GM19193 (cell line): ENCODE measurements around the gene ATP5ME.

Experiments
- POLR2A ChIP-seq: IDR thresholded peaks from 4 replicates; pipeline ENCODE4 v1.6.1; 2011; ENCODE audit not compliant: insufficient read depth, insufficient read length; ENCODE audit errors: extremely low read depth

The ATP5ME gene

DNA sequence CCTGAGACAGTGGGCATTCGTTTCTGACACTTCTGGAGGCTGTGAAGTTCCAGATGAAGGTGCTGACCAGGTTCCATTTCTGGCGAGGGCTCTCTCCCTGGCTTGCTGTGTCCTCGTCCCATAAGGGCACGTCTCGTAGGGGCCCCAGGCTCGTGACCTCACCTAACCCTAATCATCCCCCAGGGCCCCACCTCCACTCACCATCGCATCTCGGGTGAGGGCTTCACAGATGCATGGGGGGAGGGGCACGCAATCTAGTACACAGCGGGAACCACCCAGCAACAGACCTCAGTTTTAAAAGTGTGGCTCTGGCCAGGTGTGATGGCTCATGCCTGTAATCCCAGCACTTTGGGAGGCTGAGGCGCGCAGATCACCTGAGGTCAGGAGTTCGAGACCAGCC is 26.6 kb downstream of the ATP5ME start:
- no peak for TF ChIP-seq POLR2A

DNA sequence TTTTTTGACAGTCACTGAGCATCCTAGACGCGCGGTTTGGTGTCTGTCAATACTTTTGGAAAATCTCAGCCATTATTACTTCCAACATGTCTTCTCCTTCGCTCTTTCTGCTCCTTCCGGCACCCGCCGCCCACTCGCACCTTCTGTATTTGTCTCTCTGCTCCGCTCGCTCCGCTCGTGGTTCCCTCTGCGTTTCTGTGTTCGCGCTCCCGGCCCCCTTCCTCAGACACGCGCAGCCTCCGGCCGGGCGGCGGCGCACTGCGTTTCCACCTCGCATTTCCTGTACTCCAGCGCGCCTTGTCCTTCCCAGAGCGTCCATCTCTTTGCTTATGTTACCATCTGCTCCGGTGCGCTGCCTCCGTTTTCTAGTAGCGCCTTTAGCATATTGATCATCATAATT is 27.6 kb downstream of the ATP5ME start:
- no peak for TF ChIP-seq POLR2A

DNA sequence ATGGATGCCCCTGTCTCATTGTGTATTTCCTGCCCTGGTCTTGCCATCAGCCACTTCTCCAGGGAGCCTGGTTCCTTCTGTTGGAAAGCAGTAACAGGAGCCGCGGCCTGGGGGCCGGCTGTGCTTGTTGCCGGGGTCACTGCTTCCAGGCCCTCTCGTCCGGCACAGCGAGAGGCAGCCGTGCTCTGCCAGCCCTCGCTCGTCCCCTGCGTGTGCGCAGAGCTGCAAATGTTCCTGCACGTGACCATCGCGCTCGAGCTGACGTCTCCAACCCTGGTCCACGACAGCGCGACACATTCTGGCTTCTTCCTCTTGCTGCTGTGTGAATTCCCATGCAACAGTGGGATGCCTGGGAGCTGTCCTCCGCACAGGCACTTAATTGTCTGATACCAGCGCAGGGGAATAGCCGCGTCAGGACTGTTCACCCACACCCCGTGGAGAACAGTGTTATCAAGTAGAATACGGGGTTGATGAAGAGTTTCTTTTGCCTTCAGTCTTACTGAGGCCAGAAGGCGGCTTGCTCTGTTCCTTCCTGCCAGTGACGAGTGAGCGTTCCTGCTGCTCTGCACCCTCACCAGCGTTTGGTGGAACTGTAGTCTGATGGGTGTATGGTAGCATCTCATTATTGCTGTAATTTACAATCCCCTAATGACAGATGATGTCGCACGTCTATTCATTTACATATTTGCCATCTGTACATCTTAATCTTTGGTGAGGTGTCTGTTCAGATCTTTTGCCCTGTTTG is 36.4 kb downstream of the ATP5ME start:
- TF ChIP-seq POLR2A: no peak

DNA sequence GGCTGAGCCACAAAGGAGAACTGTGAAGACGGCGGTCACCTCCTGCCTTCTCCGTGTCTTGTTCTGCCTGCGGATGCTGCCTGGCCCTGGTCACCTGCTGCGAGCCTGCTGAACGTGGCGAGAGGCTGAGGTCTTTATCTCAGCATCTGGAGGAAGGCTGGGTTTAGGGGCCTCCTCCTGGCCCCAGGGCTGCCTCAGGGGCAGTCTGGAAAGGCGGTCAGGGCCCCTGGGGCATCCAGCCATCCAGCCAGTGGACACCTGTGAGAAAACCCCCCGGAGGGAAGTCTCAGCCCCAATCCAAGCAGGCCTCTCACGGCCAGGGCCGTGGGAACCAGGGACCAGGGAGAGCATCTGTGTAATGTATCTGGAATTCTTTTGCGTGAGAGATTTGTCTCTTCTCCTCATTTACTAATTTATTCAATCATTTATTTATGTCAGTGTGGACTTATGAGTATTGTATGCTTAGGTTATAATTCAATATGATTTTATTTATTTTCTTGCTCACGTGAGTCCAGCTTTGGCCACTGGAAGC is 37.4 kb downstream of the ATP5ME start:
- no peak for TF ChIP-seq POLR2A

DNA sequence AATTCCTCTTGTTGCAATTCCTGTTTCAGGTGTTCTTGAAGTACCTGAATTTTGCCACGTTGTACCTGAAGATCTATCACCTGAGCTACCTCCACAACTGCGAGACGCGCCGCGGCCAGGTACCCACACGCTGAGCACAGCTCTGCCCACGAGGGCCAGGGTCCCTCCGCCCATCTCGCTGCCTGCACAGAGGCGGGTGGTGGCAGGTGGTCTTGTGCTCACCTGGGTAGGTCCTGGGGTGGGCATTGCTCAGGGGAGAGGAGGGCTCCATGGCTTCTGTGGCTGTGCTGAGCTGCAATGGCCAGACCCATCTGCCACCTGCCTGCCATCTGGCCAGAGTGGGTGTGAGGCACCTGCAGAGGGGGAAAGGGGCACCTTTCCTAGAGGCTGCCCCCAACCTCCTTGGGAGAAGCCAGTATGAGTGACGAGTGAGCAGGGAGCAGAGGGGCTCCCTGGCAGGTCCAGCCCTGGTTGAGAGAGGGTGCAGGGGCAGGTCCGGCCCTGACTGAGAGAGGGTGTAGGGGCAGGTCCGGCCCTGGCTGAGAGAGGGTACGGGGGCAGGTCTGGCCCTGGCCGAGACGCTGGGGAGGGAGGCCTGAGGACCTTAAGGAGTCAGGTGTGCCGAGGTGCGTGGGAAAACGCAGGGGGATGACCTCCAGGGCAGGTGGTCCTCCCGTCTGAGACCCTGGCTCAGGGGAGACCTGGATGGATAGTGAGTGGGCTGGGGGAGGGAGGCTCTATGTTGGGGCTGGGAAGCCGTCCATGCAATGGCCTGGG is 38.0 kb downstream of the ATP5ME start:
- TF ChIP-seq POLR2A: no peak

DNA sequence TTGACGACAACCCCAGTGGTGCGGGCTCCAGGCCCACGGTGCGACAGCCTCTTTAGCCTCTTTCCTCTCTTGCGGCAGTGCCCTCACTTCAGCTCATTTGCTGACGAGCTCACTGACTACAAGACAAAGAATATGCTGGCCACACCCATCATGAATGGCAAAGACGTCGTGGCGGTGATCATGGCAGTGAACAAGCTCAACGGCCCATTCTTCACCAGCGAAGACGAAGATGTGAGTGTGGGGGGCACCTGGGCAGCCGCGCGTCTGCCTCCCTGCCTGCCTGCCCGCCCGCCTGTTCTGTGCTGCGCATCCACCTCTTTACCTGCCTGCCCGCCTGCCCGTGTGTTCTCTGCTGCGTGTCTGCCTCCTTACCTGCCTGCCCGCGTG is 39.5 kb downstream of the ATP5ME start:
- TF ChIP-seq POLR2A: no peak

DNA sequence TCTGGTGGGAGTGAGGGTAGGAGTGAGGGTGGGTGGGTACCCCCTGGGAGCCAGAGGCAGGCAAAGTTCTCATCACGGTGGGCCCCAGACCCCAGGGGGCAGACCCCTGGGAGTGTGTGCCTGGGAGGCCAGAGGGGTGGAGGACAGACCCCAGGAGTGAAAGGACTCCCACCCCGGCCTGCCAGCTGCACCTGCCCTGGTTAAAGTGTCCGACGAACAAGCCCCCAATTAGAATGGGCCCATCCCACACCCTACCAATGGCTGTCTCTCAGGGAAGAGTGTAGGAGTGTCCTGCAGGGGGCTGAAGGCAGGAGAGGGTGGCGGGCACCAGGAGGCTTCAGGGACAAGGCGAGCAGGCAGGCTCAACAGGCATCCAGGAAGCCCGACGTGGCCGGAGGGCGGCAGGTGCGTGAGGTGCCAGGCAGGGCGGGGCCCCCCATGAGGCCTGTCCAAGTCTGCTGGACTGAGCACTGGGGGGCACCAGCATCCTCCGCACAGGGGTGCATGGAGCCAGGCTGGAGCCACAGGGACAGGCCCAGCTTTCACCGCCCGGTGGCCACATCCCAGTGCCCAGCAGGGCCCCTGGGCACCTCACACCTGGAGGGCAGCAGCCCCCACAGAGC is 40.0 kb downstream of the ATP5ME start:
- TF ChIP-seq POLR2A: no peak

DNA sequence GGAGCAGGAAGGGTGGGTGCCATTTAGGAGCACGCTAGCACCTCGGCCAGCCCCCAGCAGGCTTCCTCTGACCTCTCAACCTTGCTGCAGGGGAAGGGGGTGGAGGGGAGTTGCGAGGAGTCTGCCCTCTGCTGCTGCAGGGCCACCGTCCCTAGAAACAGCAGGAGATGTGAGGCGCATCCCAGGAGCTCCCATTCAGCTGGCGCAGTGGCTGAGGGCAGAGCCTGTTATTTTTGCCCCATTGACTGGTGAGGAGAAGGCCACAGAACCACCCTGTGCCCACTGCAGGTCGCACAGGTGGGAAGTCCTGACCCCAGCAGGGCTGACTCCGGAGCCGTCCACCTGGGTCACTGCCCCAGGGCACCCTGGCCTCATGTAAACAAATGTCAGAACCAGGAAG is 40.7 kb downstream of the ATP5ME start:
- no peak for TF ChIP-seq POLR2A

DNA sequence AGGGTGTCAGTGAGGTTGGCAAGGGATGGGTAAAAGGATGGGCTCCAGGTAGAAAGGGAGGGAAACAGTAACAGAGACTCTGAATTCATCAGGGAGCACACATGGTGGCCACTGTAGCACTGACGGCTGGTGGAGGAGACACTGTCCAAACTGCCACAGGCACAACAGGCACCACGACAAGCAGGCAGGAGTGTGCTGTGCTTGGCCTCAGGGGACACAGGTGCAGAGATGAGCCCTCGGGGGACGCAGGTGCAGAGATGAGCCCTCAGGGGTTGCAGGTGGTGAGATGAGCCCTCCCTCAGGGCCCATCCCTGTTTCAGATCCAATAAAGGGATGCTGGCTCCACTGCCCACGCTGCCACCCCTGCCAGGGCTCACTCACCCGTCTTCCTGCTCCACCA is 41.1 kb downstream of the ATP5ME start:
- TF ChIP-seq POLR2A: no peak

DNA sequence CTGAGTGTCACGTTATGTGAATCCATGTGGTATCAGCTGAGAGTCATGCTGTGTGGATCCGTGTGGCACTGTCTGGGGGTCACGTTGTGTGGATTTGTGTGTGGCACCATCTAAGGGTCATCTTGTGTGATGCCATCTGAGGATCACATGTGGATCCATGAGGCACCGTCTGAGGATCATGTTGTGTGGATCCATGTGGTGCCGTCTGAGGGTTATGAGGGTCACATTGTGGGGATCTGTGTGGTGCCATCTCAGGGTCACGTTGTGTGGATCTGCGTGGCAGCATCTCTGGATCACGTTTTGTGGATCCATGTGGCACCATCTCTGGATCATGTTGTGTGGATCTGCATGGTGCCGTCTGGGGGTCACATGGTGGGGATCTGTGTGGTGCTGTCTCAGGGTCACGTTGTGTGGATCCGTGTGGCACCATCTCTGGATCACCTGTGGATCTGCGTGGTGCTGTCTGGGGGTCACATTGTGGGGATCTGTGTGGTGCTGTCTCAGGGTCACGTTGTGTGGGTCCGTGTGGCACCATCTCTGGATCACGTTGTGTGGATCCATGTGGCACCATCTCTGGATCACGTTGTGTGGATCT is 41.8 kb downstream of the ATP5ME start:
- TF ChIP-seq POLR2A: no peak

DNA sequence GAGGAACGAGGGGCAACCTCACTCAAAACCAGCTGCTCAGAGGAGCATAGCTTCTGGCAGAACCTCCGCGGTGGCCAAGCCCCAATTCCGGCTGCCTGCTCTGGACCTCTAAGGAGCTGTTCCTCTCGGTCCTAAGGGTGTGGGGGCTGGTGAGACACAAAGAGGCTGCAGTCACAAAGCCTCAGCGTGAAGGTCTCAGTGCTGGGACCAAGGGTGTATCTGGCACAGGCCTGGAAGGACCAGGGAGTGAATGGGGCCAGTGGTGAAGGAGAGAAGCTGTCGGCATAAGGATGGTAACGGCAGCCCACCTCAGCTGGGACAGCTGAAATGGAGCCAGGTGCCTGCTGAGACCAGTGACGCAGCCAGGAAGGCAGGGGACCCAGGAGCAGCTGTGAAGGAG is 43.4 kb downstream of the ATP5ME start:
- no peak for TF ChIP-seq POLR2A

DNA sequence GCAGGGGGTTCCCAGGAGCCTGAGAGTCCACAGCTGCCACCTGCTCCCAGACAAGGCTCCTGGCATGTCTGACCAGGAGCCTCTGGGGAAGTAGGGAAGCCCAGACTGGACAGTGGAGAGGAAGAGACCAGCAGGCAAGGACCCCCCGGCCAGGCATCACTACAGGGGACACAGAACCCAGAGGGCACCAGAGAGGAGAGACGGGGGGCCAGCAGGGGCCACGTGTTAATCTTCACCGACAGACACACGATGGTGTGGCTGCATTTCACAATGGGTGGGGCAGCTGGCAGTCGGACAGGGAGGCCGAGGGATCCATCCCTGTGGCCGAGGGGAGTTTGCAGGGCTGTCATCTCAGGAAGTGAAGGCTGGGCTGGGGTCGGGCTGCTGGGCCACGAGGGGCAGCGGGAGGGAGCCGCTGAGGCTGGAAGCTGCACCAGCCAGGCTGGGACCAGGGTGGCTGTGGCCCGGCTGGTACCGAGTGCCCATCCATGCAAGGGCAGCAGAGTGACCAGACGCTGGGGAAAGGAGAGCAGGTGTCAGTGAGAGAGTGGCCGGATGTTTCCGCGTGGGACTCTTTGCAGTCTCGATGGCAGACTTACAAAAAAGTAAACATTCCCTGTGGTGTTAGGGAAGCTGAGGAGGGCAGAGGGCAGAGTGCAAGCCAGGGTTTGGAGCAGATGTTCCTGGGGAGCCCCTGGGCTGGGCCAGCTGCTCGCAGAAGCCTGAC is 44.0 kb downstream of the ATP5ME start:
- TF ChIP-seq POLR2A: no peak

DNA sequence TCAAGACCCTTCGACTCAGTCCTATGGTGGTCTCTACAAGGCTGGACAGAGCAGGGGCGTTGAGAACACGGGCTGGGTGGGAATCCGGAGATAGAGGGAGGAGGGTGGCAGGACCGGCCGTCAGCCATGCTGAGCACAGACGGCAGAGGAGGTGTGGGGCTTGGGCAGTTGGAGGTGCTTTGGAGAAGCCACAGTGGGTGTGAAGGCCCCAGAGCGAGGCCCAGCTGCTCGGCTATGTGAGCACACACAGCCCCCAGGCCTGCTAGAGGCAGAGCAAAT is 44.5 kb downstream of the ATP5ME start:
- no peak for TF ChIP-seq POLR2A

DNA sequence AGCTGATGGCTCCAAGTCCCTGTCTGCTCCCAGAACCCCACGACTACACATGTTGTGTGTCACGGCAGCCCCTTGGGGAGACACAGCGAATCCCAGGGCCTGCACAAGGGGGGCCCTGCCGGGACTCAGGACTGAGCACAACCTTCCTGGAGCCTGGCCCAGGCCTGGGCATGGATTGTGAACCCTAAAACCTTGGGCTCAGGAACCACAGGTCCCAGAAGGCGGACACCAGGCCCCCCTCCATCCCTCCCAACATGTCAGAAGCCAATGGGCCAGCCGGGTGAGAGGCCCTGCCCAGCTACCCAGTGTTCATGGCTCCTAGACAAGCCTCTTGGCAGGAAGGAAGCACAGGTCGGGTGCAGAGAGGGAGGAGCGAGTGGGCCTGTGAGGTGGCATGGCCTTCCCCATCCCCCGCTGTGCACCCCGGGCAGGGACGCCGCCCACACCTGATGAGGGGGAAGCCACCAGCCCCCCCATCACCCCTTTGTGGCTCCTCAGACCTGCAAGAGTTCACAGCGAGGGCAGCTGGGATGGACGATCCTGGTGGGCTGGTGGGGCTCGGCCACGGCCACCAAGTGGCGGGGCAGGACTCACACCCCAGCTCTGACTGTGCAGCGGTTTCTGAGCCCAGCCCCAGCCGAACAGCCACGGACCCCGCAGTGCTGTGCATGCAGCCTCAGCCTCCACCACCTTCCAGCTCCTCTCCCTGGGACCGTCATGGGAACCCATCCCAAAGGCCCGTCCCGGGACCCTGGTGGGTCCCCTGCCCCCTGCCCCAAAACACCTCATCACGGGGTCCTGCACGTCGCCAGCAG is 45.0 kb downstream of the ATP5ME start:
- no peak for TF ChIP-seq POLR2A

DNA sequence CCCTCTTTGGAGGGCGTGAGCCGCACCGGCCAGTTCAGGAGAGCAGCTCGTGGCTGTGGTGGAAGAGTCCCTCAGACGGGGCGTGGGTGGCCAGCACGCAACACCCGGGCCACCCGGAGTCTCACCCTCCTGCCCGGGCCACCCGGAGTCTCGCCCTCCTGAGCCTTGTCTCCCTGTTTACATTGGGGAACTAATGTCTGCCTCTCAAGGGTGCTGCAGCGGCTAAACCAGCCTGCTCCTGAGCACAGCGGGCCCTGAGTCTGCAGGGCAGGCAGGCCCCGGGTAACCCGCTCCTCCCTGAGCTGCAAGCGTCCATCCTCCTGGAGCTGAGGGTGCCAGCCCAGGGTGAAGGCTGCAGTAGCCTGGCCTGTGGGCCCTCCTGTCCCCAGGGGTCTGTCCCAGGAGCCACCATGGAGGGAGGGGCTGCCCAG is 45.8 kb downstream of the ATP5ME start:
- TF ChIP-seq POLR2A: no peak
